Neural progenitor cell (in vitro differentiated cells): ENCODE results near the gene IGSF8.
A peak's percentile ranks its signal among the peaks of the same experiment; 100 is the strongest.

Experiments used
- EZH2 ChIP-seq: fragments of 200-600 bp; sonication (generic); IDR thresholded peaks from 2 replicates; pipeline ENCODE4 v1.6.1; 2017; ENCODE audit warnings: antibody characterized with exemption, mild to moderate bottlenecking, moderate library complexity
- TF ChIP-seq, protein P1 (sequence below): fragments of 200-600 bp; sonication (generic); IDR thresholded peaks from 2 replicates; pipeline ENCODE4 v1.5.1; 2017; ENCODE audit warnings: antibody characterized with exemption, mild to moderate bottlenecking

DNA sequence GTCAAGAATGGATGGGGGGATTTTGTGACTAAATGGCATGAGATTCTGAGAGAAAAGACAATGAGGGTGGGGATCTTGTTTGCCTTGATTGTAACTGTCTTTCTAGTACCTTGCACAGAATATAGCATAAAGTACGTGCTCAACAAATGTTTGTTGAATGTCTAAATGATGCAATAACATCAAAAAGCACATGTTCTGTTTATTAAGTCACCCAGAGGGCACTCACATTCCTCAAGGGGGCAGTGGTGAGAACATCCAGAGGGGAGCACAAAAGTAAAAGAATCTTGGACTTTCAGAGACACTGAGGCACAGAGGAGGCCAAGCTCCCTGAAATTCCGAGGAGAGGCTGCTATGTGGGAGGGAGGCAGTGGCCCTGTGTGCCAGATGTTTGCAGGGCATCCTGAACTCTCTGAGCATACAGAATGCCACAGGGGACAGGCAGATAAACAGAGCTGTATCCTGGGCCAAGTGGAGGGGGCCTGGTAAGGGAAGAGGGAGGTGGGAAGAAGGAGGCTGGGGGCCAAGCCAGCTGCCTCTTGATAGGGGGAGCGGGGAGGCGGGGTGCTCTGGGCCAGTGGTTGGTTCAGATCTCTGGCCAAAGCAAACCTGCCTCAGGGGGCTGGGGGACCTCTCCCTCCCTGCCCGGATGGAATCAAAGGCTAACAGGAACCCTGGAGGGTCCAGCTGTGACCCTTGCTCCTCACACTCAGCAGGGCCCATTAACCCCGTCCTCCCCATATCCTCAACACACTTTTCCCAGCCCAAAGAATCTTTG is 10.7 kb upstream of the IGSF8 start:
- TF ChIP-seq, protein P1, sequence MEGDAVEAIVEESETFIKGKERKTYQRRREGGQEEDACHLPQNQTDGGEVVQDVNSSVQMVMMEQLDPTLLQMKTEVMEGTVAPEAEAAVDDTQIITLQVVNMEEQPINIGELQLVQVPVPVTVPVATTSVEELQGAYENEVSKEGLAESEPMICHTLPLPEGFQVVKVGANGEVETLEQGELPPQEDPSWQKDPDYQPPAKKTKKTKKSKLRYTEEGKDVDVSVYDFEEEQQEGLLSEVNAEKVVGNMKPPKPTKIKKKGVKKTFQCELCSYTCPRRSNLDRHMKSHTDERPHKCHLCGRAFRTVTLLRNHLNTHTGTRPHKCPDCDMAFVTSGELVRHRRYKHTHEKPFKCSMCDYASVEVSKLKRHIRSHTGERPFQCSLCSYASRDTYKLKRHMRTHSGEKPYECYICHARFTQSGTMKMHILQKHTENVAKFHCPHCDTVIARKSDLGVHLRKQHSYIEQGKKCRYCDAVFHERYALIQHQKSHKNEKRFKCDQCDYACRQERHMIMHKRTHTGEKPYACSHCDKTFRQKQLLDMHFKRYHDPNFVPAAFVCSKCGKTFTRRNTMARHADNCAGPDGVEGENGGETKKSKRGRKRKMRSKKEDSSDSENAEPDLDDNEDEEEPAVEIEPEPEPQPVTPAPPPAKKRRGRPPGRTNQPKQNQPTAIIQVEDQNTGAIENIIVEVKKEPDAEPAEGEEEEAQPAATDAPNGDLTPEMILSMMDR, result peak; percentile 70
- TF ChIP-seq EZH2, result no peak
